CD4-positive, alpha-beta T cell treated with Interleukin-4 for 4 hours (primary cell): ENCODE measurements around the gene CCDC28A.
"Not testable (repeated sequence)": the region's sequence is repeated elsewhere in the genome, so short reads cannot be mapped to it uniquely, and the experiment has no call there.

ENCODE experiments used
- DNase-seq: peaks from one replicate; pipeline ENCODE4 v3.0.0-alpha.2; 2020

Gene CCDC28A

GRCh38 chr6:138773177-138774091, at the start of gene CCDC28A:
Gene CCDC28A (plus strand): TSS chr6:138773769. CDS start chr6:138776121, 2,352 bp downstream.
- DNase-seq, result peak; percentile 92

DNA sequence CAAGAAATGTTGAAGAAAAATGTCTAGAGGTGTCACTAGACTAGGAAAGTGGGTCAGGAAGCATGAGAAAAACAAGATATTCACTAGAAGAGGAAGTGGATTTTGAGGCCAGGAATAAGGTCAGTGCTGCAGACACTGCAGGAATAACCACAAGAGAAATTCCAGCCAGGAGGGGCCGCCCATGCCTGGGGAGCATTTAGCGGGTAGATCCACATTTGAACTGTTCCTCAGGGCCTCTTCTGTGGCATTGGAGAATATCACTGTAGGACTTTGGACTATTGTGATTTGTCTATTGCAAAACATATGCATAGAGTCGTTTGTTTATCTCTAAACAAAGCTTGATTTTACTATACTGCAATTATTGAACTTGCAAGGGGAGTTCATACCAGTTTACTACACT, 49.6 kb upstream of the CCDC28A start:
- DNase-seq, result no peak

DNA sequence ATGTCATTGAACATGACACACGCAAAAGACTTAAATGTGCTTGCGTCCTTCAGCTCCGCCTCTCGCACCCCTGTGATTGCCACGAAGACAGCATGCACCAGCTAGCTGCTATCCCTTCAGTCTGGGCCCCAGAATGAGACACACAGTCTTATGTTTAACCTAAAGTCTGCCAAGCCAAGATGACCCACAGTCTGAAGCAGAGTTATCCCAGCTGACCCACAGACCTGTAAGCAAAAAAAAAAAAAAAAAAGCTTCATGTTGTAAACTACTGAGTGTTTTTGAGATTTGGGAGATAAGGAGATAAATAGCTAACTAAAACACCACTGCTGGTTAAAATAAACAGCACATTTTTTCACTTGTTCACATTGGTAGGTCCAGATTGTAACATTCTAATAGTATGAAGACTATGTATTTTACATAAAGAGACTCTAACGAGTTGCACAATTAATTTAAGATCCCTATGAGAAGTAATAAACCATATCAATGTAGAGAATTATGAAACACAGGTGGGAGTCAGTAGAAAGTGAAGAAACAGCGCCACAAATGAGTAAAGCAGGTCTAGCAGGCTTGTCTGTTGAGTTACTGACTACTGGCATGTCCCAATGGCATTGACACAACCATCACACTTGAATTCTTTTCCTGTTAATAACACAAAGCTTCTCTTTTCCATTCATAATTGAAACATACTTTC, 47.4 kb upstream of the CCDC28A start:
- no peak for DNase-seq

- DNase-seq, result no peak
These were observed 46.8 kb upstream of the CCDC28A start for GRCh38 chr6:138726757-138727097.

GRCh38 chr6:138727182-138727581, 46.4 kb upstream of the CCDC28A start:
- DNase-seq, result no peak

- no peak for DNase-seq
These were observed 44.9 kb upstream of the CCDC28A start for GRCh38 chr6:138728662-138729061.

- not testable (repeated sequence) for DNase-seq
These were observed 43.5 kb upstream of the CCDC28A start for GRCh38 chr6:138730037-138730436.

- no peak for DNase-seq
These were observed 39.0 kb upstream of the CCDC28A start for GRCh38 chr6:138734585-138734984.

- DNase-seq, result no peak
These were observed 36.9 kb upstream of the CCDC28A start for GRCh38 chr6:138736640-138737039.

DNA sequence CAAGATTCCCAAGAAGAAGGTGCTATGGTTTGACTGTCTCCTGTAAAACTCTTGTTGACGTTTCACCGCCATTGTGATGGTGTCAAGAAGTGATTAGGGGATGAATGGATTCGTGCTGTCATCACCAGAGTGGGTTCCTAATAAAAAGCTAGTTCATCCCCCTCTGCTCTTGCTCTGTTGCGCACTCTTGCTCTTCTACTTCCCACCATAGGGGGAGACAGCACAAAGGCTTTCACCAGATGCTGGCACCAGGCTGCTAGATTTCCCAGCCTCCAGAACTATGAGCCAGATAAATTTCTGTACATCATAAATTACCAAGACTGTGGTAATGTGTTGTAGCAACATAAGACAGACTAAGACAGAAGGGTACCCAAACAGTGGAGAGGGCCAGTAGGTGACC, 21.6 kb upstream of the CCDC28A start:
- no peak for DNase-seq

- DNase-seq, result no peak
These were observed 16.4 kb upstream of the CCDC28A start for GRCh38 chr6:138757136-138757535.

DNA sequence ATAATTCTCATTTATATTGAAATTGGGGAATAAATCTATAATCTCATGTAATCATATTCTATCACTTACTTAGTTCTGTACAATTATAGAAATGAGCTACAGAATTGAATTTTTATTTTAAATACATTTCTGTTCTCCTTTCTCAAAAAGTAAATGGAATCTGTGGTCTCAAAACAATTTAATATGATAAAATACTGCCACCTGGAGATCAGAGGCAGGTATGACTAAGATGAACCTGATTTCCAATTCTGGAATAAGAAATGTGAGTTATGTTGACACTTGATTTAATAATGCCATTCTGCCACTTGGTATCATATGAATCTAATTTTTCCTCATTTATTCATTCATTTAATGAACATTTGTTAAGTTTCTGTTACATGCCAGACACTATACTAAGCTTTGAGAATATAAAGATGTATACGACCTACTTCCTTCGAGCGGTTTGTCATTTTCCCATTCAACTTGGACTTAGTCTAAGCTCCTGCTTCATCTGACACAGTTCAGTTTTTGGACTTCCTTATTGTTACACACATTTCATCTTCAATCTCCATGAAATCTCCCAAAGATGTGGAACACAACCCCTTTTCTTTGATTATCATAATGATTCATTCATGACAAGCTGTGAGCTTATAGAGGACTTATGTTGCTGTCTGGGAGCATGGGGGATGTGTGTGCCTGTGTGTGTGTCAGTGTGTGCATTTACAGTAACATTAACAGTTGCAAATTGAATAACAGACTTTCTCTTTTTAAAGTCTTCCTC, 7.5 kb upstream of the CCDC28A start:
- peak; percentile 54 for DNase-seq

DNA sequence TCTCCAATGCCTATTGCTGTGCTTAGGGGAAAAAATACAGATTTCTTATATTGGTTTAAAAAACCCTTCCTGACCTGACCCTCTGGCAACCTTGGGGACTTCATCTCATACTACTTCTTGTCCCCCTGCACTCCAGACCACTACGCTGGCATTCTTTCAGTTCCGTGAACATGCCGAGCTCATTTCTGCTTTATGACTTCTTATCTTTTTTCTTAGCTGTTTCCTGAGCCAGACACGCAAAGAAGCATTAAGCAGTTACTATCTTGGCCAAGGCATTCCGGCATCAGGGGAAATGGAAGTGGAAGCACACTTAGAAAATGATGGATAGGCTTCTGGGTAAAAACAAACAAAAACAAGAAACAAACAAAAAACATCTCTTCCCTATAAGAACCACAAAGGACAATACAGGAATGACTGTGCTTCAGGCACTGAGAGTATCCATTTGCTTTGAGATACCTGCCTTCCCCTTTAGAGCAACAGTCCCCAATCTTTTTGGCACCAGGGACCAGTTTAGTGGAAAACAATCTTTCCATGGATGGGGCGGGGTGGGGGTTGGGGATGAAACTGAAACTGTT, 4.4 kb upstream of the CCDC28A start:
- DNase-seq, result no peak

GRCh38 chr6:138772596-138773176, 883 bp upstream of the CCDC28A start:
- no peak for DNase-seq

- no peak for DNase-seq
These were observed 801 bp downstream of the CCDC28A start for GRCh38 chr6:138774370-138774769.

GRCh38 chr6:138776659-138777058, 3.1 kb downstream of the CCDC28A start:
- no peak for DNase-seq

GRCh38 chr6:138778331-138778730, 4.8 kb downstream of the CCDC28A start:
- DNase-seq, result no peak

DNA sequence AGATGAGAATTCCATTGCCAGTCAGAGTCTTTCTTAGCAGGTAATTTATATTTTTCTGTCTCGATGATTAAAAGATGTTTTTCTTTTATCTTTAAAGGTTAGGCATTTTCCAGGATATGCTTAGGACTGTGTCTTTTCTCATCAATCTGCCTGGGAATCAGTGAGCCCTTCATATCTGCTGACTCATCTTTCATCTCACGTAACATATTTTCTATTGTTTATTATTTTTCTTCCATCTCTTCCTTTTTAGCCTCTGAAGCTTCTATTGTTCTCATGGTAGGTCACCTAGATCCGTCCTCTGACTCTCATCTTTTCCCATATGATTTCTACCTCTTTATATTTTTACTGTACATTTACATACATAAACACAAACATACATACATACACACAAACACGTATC, 8.7 kb downstream of the CCDC28A start:
- no peak for DNase-seq

DNA sequence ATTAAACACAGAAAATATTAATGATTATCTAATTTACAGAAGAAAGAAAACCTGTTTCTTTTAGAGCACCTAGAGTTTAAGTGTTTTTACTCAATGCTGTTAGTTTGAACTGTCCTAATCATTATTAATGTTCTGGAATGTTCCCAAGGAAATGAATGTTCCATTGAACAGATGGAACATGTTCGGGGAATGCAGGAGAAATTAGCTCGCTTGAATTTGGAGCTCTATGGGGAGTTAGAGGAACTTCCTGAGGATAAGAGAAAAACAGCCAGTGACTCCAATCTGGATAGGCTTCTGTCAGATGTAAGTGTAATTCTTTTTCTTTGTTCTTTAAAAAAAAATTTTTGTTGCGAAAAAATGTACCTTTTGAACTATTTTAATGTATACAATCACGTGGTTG, 11.5 kb downstream of the CCDC28A start:
- DNase-seq, result no peak

DNA sequence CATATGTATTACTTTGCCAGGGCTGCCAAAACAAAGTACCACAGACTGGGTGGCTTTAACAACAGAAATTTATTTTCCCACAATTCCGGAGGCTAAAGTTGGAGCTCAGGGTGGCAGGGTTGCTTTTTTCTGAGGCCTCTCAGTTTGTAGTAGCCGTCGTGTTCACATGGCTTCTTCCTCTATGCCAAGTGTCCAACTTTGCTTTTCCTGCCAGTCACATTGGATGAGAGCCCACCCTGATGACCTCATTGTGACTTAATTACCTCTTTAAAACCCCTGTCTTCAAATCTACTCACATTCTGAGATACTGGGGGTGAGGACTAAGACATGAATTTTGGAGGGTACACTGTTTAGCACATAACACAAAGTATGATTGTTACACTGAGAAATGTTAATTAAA, 12.4 kb downstream of the CCDC28A start:
- no peak for DNase-seq

DNA sequence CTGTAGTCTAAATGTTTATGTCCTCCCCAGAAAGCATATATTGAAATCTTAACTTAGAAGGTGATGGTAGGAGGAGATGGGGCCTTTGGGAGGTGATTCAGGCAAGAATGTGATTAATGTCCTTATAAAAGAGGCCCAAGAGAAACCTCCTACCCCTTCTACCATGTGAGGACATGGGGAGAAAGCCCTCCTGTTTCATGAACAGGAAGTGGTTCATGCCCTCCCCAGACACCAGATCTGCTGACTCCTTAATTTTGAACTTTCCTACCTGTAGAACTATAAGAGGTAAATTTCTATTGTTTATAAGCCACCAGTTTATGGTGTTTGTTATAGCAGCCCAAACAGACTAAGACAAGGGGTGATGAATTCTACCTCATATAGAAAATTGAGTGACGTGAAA, 13.6 kb downstream of the CCDC28A start:
- no peak for DNase-seq

GRCh38 chr6:138795809-138796603, 22.4 kb downstream of the CCDC28A start, which contains the start of gene ECT2L:
Gene ECT2L (plus strand): TSS chr6:138796087. CDS start chr6:138813275, 17,188 bp downstream.
- no peak for DNase-seq
